Neural cell (in vitro differentiated cells): ENCODE data around the gene INSYN2B. TPM values are rescaled to one million over a fixed set of nuclear protein-coding genes. Genes with fewer than 3 reads are reported as not detected.

Experiments used
- H2AFZ ChIP-seq: fragments of 200-600, 300-800 bp; sonication (generic), shearing (Covaris generic); 2 replicates; pipeline ENCODE4 v1.6.0; 2014; ENCODE audit warnings: low read depth, mild to moderate bottlenecking, antibody characterized with exemption, low read length, moderate library complexity
- H3F3A ChIP-seq: fragments of 200-600 bp; shearing (Covaris generic); 2 replicates; pipeline ENCODE4 v1.6.1; 2016; ENCODE audit warnings: mild to moderate bottlenecking, moderate library complexity, mixed read lengths, antibody characterized with exemption, low read length; ENCODE audit not compliant: insufficient read depth, poor library complexity, severe bottlenecking
- H3K27ac ChIP-seq: fragments of 200-600, 300-800 bp; sonication (generic), shearing (Covaris generic); 2 replicates; pipeline ENCODE4 v1.5.1; 2014; ENCODE audit warnings: mild to moderate bottlenecking, low read length, moderate library complexity
- H3K27me3 ChIP-seq: fragments of 300-800, 200-600 bp; sonication (generic), shearing (Covaris generic); 2 replicates; pipeline ENCODE4 v1.6.0; 2014; ENCODE audit warnings: mild to moderate bottlenecking, low read depth, low read length, moderate library complexity; ENCODE audit not compliant: insufficient read depth
- H3K36me3 ChIP-seq: fragments of 300-800, 200-600 bp; sonication (generic), shearing (Covaris generic); 2 replicates; pipeline ENCODE4 v1.5.1; 2014; ENCODE audit warnings: mild to moderate bottlenecking, antibody characterized with exemption, low read length, moderate library complexity; ENCODE audit not compliant: insufficient read depth
- H3K4me2 ChIP-seq: fragments of 300-800, 200-600 bp; sonication (generic), shearing (Covaris generic); 2 replicates; pipeline ENCODE4 v1.6.0; 2014; ENCODE audit warnings: mild to moderate bottlenecking, low read length
- H3K4me3 ChIP-seq: fragments of 300-800, 200-600 bp; sonication (generic), shearing (Covaris generic); 2 replicates; pipeline ENCODE4 v1.5.1; 2014; ENCODE audit warnings: mild to moderate bottlenecking, low read length, moderate library complexity
- H3K79me2 ChIP-seq: fragments of 200-600 bp; shearing (Covaris generic); replicated peaks from 2 replicates; pipeline ENCODE4 v1.6.0; 2014; ENCODE audit warnings: mild to moderate bottlenecking, low read length, moderate library complexity; ENCODE audit not compliant: insufficient read depth
- H3K9ac ChIP-seq: fragments of 300-800, 200-600 bp; sonication (generic), shearing (Covaris generic); 2 replicates; pipeline ENCODE4 v1.6.1; 2016; ENCODE audit warnings: mild to moderate bottlenecking, low read length, mixed read lengths
- H3K9me2 ChIP-seq: fragments of 200-600 bp; shearing (Covaris generic); 2 replicates; pipeline ENCODE4 v1.6.1; 2016; ENCODE audit warnings: mild to moderate bottlenecking, low read length, mixed read lengths; ENCODE audit not compliant: insufficient read depth
- H3K9me3 ChIP-seq: fragments of 200-600, 300-800 bp; sonication (generic), shearing (Covaris generic); 2 replicates; pipeline ENCODE4 v1.6.1; 2016; ENCODE audit warnings: mild to moderate bottlenecking, mixed run types, low read length, moderate library complexity, mixed read lengths
- H4K20me1 ChIP-seq: fragments of 200-600 bp; shearing (Covaris generic); 2 replicates; pipeline ENCODE4 v1.6.1; 2016; ENCODE audit warnings: mild to moderate bottlenecking, mixed run types; ENCODE audit not compliant: insufficient read depth
- CTCF ChIP-seq: fragments of 450-650 bp; IDR thresholded peaks from 2 replicates; pipeline ENCODE4 v1.5.1; 2014; ENCODE audit warnings: antibody characterized with exemption, mild to moderate bottlenecking, moderate library complexity; ENCODE audit not compliant: poor library complexity, severe bottlenecking
- EP300 ChIP-seq: fragments of 450-650 bp; conservative IDR thresholded peaks from 2 replicates; pipeline ENCODE4 v1.6.1; 2014; ENCODE audit warnings: antibody characterized with exemption, mild to moderate bottlenecking, moderate library complexity; ENCODE audit not compliant: poor library complexity, severe bottlenecking
- EZH2 ChIP-seq: fragments of 200-600, 300-800 bp; shearing (Covaris generic), sonication (generic); IDR thresholded peaks from 2 replicates; pipeline ENCODE4 v1.6.1; 2014; ENCODE audit warnings: antibody characterized with exemption, low read length, borderline replicate concordance, mild to moderate bottlenecking; ENCODE audit not compliant: insufficient read depth, poor library complexity, severe bottlenecking
- POLR2AphosphoS5 ChIP-seq: IDR thresholded peaks from 2 replicates; pipeline ENCODE4 v1.6.1; 2012
- RAD21 ChIP-seq: fragments of 450-650 bp; conservative IDR thresholded peaks from 2 replicates; pipeline ENCODE4 v1.6.1; 2014; ENCODE audit warnings: antibody characterized with exemption, mild to moderate bottlenecking, moderate library complexity
- REST ChIP-seq: IDR thresholded peaks from 2 replicates; pipeline ENCODE4 v1.6.1; 2012; ENCODE audit warnings: borderline replicate concordance
- SMC3 ChIP-seq: fragments of 450-650 bp; conservative IDR thresholded peaks from 2 replicates; pipeline ENCODE4 v1.6.1; 2014; ENCODE audit warnings: antibody characterized with exemption, mild to moderate bottlenecking, moderate library complexity; ENCODE audit not compliant: poor library complexity
- TAF1 ChIP-seq: IDR thresholded peaks from 2 replicates; pipeline ENCODE4 v1.6.1; 2012; ENCODE audit warnings: low read depth
- polyA plus RNA-seq: library from polyadenylated mRNA; depleted of rRNA; stranded (reverse); fragments of >200 nt; gene quantifications from 2 replicates; pipeline ENCODE4 v1.2.3, GENCODE V29; 2014

The INSYN2B gene
- polyA plus RNA-seq, 1 donor from 2014 or later: 0.37 TPM

GRCh38 chr5:169842699-169843098 lies 137.6 kb downstream of the INSYN2B start:
- no peak overlapping the region for H3K4me3 ChIP-seq
- H3K9me2 ChIP-seq: no peaks in the 10 kb centered on the region
- TF ChIP-seq CTCF: no peak
- no peak for TF ChIP-seq SMC3
- no peak for TF ChIP-seq EP300
- TF ChIP-seq POLR2AphosphoS5: no peak
- no peak for TF ChIP-seq TAF1
- no peak for TF ChIP-seq REST
- TF ChIP-seq EZH2: no peak
- no peaks in the 10 kb centered on the region for H3K36me3 ChIP-seq
- no peak overlapping the region for H3K4me2 ChIP-seq
- no peaks in the 10 kb centered on the region for H3K79me2 ChIP-seq
- no peaks in the 10 kb centered on the region for H3K27me3 ChIP-seq
- no peak overlapping the region for H3K27ac ChIP-seq
- no peaks in the 10 kb centered on the region for H4K20me1 ChIP-seq
- H3K9ac ChIP-seq: no peak overlapping the region
- H3F3A ChIP-seq: no peaks in the 10 kb centered on the region
- no peak overlapping the region for H2AFZ ChIP-seq
- H3K9me3 ChIP-seq: no peaks in the 10 kb centered on the region

- H3K9me3 ChIP-seq: no peaks in the 10 kb centered on the region
- H3K27ac ChIP-seq: no peak overlapping the region
- no peak overlapping the region for H3K4me3 ChIP-seq
- no peak overlapping the region for H2AFZ ChIP-seq
- TF ChIP-seq REST (no peak), EZH2 (no peak), RAD21 (no peak), EP300 (no peak), POLR2AphosphoS5 (no peak)
- H3F3A ChIP-seq: no peaks in the 10 kb centered on the region
- H3K9ac ChIP-seq: no peak overlapping the region
- no peaks in the 10 kb centered on the region for H4K20me1 ChIP-seq
- no peaks in the 10 kb centered on the region for H3K36me3 ChIP-seq
- no peaks in the 10 kb centered on the region for H3K9me2 ChIP-seq
- no peak overlapping the region for H3K4me2 ChIP-seq
- H3K79me2 ChIP-seq: no peaks in the 10 kb centered on the region
- no peaks in the 10 kb centered on the region for H3K27me3 ChIP-seq
Observed at GRCh38 chr5:169840405-169840804, 139.9 kb downstream of the INSYN2B start.
